Breast epithelium (tissue), 4 donors: ENCODE measurements around the gene OCA2. TPM values are rescaled to one million over a fixed set of nuclear protein-coding genes. Genes with fewer than 3 reads are reported as not detected.
"Not testable (repeated sequence)": the region's sequence is repeated elsewhere in the genome, so short reads cannot be mapped to it uniquely, and the experiment has no call there.

Experiments
- DNase-seq, 2 donors: peaks; one replicate each; pipeline ENCODE4 v3.0.0-alpha.2; 2019; ENCODE audit warnings: low spot score in 2 of 2
- H3K27ac ChIP-seq, 2 donors: fragments of 200-600 bp; sonication (generic) in 1 of 2; one replicate each; pipeline ENCODE4 v1.5.1; 2016 to 2019; ENCODE audit warnings: mild to moderate bottlenecking in 1 of 2
- H3K27me3 ChIP-seq, 2 donors: fragments of 200-600 bp; sonication (generic) in 1 of 2; one replicate each; pipeline versions ENCODE4 v1.5.1 to v1.6.0; 2017 to 2019; ENCODE audit warnings: control low read depth in 1 of 2, mild to moderate bottlenecking in 1 of 2
- H3K36me3 ChIP-seq: fragments of 200-600 bp; one replicate; pipeline ENCODE4 v1.5.1; 2019
- H3K4me1 ChIP-seq, 2 donors: fragments of 200-600 bp; sonication (generic); one replicate each; pipeline ENCODE4 v1.5.1; 2016 to 2019; ENCODE audit warnings: control low read depth in 1 of 2
- H3K4me3 ChIP-seq, 3 donors: fragments of 200-600 bp; sonication (generic); 1 replicate in 2 of 3; 2 replicates in 1 of 3; pipeline ENCODE4 v1.5.1; 2016 to 2019; ENCODE audit warnings: mild to moderate bottlenecking in 3 of 3, moderate library complexity in 2 of 3
- H3K9me3 ChIP-seq, 2 donors: fragments of 200-600 bp; sonication (generic) in 1 of 2; one replicate each; pipeline ENCODE4 v1.5.1; 2016 to 2019; ENCODE audit warnings: control low read depth in 1 of 2
- POLR2A ChIP-seq: fragments of 450-650 bp; IDR thresholded peaks from one replicate; pipeline ENCODE4 v1.6.1; 2016; ENCODE audit warnings: antibody characterized with exemption, mild to moderate bottlenecking, moderate library complexity
- POLR2AphosphoS5 ChIP-seq, 3 donors: sonication (generic); formaldehyde crosslinking; IDR thresholded peaks; one replicate each; pipeline ENCODE4 v1.6.1; 2017; ENCODE audit warnings: antibody characterized with exemption in 3 of 3
- intact Hi-C: fragments of 100-400 bp; cut with DNase I; formaldehyde crosslinking; loops from one replicate; pipeline ENCODE4 v1.15.1; 2023; ENCODE audit warnings: low total_unique reads
- total RNA-seq, 3 donors: library from RNA; depleted of rRNA; stranded (reverse); fragments of >200 nt; gene quantifications; one replicate each; pipeline ENCODE4 v1.1.0, GENCODE V29; 2016
- TF ChIP-seq, protein P1 (sequence below), 3 donors: fragments of 450-650 bp; IDR thresholded peaks; one replicate each; pipeline ENCODE4 v1.5.1; 2016 to 2017; ENCODE audit warnings: antibody characterized with exemption in 3 of 3, mild to moderate bottlenecking in 3 of 3, moderate library complexity in 3 of 3

OCA2 gene
- total RNA-seq, 3 donors from 2014 or later, result 0.59 to 0.80 (median 0.66) TPM

DNA sequence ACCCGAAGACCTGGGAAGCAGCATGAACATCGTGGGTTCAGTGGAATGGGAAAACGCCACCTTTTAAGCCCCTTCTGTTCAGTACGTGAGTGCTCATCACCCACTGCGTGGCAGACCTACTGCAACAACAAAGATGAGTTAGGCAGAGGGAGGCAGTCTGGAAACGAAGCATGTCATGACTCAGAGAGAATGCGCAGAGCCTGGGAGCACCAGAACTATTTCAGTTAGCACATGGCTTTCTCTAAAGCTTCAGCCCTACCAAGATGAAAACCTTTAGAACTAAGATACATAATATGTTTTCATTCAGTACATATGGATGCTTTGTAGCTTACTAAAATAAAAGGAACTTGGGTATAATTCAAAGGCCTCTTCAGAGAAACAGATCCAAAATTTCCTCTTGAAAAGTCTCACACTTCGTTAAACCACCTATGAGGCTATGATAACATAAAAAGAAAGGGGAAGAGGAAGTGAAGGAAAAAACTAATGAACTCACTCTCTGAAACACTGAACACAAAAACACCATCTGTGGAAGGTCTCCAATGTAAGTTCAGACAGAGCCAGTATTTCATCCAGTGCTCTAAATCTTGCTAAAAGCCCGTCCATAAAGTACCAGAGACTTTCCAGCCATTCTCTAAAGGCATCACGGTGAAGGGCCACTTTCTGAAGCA, 140.1 kb downstream of the OCA2 start:
- H3K27me3 ChIP-seq, result no peaks in the 10 kb centered on the region
- H3K4me1 ChIP-seq, result no peaks in the 10 kb centered on the region
- intact Hi-C loops, result no loop called here
- H3K27ac ChIP-seq, result no peak overlapping the region
- H3K9me3 ChIP-seq, result no peaks in the 10 kb centered on the region
- H3K36me3 ChIP-seq, result no peaks in the 10 kb centered on the region
- no peak overlapping the region for H3K4me3 ChIP-seq
- TF ChIP-seq POLR2A, result no peak
- no peak for TF ChIP-seq POLR2AphosphoS5 (IDR thresholded peaks at IDR 0.05)
- TF ChIP-seq, protein P1, sequence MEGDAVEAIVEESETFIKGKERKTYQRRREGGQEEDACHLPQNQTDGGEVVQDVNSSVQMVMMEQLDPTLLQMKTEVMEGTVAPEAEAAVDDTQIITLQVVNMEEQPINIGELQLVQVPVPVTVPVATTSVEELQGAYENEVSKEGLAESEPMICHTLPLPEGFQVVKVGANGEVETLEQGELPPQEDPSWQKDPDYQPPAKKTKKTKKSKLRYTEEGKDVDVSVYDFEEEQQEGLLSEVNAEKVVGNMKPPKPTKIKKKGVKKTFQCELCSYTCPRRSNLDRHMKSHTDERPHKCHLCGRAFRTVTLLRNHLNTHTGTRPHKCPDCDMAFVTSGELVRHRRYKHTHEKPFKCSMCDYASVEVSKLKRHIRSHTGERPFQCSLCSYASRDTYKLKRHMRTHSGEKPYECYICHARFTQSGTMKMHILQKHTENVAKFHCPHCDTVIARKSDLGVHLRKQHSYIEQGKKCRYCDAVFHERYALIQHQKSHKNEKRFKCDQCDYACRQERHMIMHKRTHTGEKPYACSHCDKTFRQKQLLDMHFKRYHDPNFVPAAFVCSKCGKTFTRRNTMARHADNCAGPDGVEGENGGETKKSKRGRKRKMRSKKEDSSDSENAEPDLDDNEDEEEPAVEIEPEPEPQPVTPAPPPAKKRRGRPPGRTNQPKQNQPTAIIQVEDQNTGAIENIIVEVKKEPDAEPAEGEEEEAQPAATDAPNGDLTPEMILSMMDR (IDR thresholded peaks at IDR 0.05), result no peak
- DNase-seq, result no peak

DNA sequence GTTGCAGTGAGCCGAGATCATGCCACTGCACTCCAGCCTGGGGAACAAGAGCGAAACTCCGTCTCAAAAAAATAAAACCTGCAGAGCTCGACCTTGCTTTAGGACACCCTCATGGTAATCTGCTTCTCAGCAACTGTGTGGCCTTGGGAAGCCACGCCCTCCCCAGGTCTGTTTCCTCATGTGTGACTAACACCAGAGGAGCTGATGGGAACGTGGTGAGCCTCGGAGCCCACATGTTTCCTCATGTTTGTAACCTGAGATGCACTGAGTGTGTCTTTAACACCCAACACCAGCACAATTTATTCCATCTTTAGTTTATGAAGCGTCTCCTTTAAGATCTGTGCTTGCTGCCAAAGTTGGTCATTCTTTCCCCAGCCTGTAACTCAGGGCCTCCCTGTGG, 142.8 kb downstream of the OCA2 start:
- Histone ChIP-seq H3K36me3 (no peaks in the 10 kb centered on the region), H3K4me3 (no peak overlapping the region), H3K4me1 (no peaks in the 10 kb centered on the region), H3K27me3 (no peaks in the 10 kb centered on the region), H3K9me3 (no peaks in the 10 kb centered on the region), H3K27ac (no peak overlapping the region)
- no peak for DNase-seq
- TF ChIP-seq POLR2A (no peak), POLR2AphosphoS5 (IDR thresholded peaks at IDR 0.05) (no peak)
- TF ChIP-seq, protein P1 (IDR thresholded peaks at IDR 0.05), result no peak
- intact Hi-C loops, result no loop called here

DNA sequence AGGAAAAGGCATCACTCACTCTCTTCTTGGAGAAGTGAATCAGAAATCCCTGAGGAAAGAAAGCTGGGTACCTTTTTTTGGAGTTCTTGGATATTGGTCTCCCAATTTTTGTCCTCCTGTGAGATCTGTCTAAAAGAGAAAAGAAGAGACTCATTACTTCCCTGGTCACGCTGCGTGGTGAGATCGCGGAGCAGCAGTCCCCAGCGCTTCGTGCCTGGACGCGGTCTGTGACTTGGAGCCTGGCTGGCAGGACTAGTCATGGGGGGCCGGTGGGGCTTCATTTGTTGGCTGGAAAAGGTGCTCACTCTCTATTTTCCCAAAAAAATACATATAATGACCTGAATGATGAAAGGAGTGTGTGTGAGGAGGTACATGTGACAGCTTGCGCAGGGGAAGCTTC, 144.0 kb downstream of the OCA2 start:
- intact Hi-C loops, result no loop called here
- TF ChIP-seq POLR2A, result no peak
- TF ChIP-seq POLR2AphosphoS5 (IDR thresholded peaks at IDR 0.05), result no peak
- TF ChIP-seq, protein P1 (IDR thresholded peaks at IDR 0.05), result no peak
- no peaks in the 10 kb centered on the region for H3K36me3 ChIP-seq

DNA sequence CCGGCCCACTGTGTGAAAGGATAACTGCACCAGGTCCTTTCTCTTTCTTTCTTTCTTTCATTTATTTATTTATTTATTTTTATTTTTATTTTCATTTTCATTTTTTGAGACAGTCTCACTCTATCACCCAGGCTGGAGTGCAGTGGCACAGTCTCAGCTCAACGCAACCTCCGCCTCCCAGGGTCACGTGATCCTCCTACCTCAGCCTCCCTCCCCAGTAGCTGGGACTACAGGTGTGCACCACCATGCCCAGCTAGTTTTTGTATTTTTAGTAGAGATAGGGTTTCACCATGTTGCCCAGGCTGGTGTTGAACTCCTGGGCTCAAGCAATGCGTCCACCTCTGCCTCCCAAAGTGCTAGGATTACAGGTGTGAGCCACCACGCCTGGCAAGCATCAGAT, 146.5 kb downstream of the OCA2 start:
- H3K27ac ChIP-seq, DNase-seq, H3K36me3 ChIP-seq, H3K27me3 ChIP-seq, intact Hi-C loops, H3K4me3 ChIP-seq, H3K9me3 ChIP-seq, H3K4me1 ChIP-seq: not testable (repeated sequence)

More for the DNA sequence above, 144.0 kb downstream of the OCA2 start:
- Histone ChIP-seq H3K4me1 (no peaks in the 10 kb centered on the region), H3K27ac (no peak overlapping the region), H3K4me3 (no peak overlapping the region), H3K9me3 (no peaks in the 10 kb centered on the region), H3K27me3 (no peaks in the 10 kb centered on the region)
- no peak for DNase-seq

DNA sequence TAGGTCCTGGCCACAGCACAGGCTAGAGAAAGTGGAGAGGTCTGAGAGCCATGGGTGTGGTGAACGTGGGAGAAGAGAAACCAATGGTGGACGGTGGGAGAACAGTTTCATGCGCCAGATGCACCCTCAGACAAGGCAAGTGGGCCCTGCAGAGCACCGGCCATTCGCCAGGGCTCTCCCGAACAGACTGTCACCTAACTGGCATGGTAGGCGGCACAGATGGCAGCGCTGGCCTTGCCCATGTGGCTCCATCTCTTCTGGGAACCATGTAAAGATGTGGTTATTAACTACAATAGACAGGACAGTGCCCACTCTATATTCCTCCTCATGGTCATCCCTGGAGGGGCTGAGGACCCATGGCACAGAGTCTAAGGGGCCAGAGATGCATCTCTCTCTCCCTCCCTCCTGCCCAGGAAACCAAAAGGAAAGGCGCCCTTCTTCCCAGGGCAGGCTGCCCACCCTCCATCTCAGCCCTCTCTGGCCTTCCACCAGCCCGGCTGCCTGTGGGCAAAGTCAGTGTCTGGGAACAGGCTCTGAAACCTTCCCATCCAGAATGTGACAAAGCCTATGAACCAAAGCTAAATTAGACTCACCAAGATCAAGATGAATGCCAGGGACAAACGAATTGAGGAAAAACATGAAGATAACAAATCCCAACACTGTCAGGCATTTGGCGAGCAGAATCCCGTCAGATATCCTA, 147.8 kb downstream of the OCA2 start:
- H3K9me3 ChIP-seq, result no peaks in the 10 kb centered on the region
- no peak overlapping the region for H3K27ac ChIP-seq
- DNase-seq, result no peak
- intact Hi-C loops, result no loop called here
- no peak overlapping the region for H3K4me3 ChIP-seq
- TF ChIP-seq POLR2A (no peak), POLR2AphosphoS5 (IDR thresholded peaks at IDR 0.05) (no peak)
- TF ChIP-seq, protein P1 (IDR thresholded peaks at IDR 0.05), result no peak
- no peaks in the 10 kb centered on the region for H3K27me3 ChIP-seq
- no peaks in the 10 kb centered on the region for H3K36me3 ChIP-seq
- no peaks in the 10 kb centered on the region for H3K4me1 ChIP-seq
